Activated CD8-positive, alpha-beta memory T cell treated with anti-CD3 and anti-CD28 coated beads, Interleukin-2, amount 50 U/mL, for 1 hour (primary cell): Measurements from ENCODE around the gene DRC1.

Source experiments
- DNase-seq: peaks from one replicate; pipeline ENCODE4 v3.0.0-alpha.2; 2020; ENCODE audit errors: extremely low read depth

DRC1 gene

DNA sequence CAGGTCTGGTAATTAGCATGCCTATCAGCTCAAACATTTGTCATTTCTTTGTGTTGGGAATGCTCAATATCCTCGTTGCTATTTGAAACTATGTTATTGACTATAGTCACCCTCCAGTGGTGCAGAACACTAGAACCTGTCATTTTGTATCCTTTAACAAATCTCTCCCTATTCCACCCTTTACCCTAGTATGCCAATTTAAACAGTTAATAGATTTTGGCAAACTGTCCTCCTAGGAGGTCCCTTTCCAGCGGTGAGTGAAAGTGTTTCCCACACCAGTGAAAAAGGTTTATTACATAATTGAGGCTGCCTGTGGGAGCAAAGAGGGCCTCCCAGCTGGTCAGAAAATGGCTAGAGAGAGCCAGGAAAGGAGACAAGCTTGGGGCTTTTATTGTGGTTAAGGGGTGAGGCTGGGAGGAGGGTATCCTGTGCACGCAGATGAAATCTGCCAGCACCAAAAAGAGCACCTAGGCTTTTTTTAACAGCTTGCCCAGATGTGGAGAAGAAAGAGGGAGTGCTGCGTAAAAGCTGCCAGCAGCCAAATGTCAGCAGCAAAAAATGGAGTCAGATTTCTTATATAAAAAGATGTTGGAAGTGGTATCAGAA is 1.8 kb upstream of the DRC1 start:
- no peak for DNase-seq

- no peak for DNase-seq
Measured at GRCh38 chr2:26400723-26401122, 997 bp upstream of the DRC1 start.

- DNase-seq = no peak
Measured at GRCh38 chr2:26407526-26407925, 5.8 kb downstream of the DRC1 start.

DNA sequence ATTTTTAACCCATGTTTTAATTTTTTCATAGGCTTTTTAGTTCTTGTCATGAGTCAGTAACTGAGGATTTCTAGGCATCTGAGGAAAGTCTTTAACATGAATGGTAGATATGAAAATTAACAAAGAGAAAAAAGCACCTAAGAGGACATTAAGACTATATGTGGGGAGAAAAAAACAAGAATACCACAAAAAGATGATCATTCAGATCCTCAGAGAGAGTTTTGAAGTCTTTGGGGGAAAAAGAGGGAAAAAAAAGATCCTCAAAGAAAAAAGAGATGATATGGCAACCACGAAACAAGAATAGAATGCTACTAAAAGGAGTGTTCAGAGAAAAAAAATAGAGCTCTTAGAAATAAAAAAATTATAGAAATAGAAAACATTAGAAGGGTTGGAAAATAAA is 8.1 kb downstream of the DRC1 start:
- no peak for DNase-seq

DNA sequence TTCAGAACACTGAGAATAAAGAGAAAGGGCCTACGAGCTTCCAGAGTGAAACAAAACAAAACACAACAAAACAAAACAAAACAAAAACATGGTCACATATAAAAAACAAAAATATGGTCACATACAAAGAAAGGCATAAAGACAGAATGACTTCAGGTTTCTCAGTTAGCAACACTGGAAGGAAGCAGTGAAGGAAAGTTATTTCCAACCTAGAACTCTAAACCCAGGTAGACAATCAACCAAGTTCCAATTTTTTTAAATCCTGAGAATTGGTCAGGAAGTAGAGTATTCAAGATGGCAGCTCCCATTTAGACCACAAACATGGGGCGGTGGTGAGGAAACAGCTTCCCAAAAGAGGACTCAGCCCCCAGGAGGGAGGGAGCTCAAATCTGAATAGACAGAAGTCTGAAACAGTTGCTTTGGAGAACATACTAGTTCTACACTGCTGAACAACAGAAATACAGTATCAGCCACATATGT is 9.1 kb downstream of the DRC1 start:
- DNase-seq = no peak

DNA sequence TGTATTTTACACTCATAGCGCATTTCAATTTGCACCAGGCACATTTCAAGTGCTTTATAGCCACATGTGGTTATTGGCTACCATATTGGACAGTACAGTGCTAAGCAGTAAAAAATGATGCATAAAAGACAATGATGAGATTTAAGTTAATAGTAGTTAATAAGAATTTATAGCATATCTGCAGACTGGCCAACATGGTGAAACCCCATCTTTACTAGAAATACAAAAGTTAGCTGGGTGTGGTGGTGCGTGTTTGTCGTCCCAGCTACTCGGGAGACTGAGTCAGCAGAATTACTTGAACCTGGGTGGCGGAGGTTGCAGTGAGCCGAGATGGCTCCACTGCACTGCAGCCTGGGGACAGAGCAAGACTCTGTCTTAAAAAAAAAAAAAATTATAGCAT is 9.7 kb downstream of the DRC1 start:
- DNase-seq = no peak

- no peak for DNase-seq
Measured at GRCh38 chr2:26412091-26412673, 10.5 kb downstream of the DRC1 start.

- no peak for DNase-seq
Measured at GRCh38 chr2:26414311-26414710, 12.6 kb downstream of the DRC1 start.

DNA sequence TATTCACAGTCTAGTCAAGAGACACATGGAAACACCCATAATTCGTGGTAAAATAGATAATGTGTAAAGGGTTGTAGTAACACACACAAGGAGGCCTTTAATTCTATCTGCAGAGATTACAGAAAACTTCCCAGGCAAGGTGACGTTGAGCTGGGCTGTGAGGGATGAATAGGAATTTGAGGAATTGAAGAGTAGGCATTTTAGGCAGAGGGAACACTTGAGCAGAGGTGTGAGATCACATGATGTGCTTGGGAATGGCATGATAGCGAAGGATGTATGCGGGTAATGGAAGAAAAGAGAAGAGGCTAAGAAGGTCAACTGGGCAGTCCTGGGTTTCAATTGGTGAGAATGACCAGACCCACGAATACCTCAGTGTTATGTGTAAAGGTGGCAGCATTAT is 20.2 kb downstream of the DRC1 start:
- no peak for DNase-seq

DNA sequence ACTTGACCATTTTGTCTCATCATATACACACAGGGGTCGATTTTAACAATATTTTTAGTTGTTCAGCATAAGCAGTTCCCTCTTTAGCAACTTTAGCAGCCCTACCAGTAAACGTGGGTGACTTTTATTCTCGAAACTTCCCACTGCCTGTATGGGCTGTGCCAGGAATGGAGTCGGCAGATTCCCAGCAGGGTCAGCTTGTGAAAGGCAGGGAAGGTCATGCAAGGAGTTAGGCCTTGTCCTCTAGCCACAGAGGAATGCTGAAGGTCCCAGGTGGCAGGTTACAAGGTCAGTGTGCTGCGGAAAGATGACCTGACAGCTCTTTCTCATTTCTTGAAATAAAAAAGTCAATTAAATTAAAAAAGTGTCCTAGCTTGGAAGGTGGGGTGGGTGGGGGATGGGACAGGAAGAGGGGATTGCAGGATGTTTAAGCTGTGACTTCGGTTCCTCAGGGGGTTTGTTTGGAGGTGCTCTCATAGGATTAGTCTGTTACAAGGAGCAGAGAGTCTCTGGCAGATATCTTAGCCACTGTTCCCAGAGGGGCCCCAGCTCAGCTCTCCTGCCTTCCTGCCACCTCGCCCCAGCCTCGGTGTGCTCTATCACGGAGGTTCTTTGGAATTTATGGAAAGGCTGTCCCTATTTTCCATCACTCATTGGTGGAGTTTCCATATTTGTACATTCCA is 21.4 kb downstream of the DRC1 start:
- DNase-seq = no peak

DNA sequence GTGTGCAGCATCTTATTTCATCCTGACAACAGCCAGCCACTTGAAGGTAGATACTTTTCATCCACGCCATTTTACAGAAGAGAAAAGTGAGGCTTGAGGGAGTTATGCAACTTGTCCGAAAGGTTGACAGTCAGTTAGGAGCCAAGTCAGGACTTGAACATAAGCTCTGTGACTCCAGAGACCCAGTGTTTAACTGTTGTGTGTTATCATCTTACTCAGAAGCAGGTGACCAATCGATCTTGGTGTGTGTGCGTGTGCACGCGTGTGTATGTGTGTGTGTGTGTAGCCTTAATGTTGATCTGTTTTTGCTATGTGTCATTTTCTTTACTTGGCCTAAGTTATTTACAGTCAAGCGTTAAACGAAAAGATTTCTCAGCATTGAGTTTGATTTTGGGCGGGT is 22.0 kb downstream of the DRC1 start:
- no peak for DNase-seq

DNA sequence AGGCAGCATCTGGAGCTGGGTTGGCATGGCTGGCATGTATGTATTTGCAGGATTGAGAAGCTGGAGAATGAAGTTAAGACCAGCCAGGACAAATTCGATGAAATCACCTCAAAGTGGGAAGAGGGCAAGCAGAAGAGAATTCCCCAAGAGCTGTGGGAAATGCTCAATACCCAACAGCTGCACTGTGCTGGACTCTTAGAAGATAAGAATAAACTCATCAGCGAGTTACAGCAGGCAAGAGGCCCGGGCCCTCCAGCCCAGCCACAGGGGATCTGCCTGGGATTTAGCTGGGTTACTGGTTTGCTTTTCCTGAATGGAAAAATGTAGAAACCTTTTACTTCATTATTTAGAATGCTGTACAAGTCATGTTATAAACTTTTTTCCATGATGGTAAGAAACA is 22.5 kb downstream of the DRC1 start:
- no peak for DNase-seq

DNA sequence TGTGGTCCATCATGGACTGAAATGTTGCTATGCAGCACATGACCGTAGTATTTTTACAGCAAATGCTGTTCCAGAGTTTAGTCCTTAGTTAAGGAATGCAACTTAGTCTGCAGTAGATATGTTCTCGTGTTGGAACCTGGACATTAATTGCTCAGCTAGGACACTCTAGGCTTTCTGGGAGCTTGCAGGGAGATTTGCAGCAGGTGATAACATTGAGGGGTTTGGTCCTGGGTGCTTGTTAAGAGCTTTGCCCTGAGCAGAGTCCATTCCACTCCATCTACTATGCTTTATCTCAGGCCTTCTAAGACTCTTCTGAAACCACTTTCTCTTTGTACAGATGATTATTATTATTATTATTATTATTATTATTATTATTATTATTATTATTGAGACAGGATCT is 27.1 kb downstream of the DRC1 start:
- no peak for DNase-seq

- DNase-seq = no peak
Measured at GRCh38 chr2:26429779-26430578, 28.3 kb downstream of the DRC1 start.

- no peak for DNase-seq
Measured at GRCh38 chr2:26430826-26431225, 29.1 kb downstream of the DRC1 start.

- DNase-seq = no peak
Measured at GRCh38 chr2:26432363-26432762, 30.6 kb downstream of the DRC1 start.

- DNase-seq = no peak
Measured at GRCh38 chr2:26432859-26433258, 31.1 kb downstream of the DRC1 start.

- DNase-seq = no peak
Measured at GRCh38 chr2:26435106-26435505, 33.4 kb downstream of the DRC1 start.

- no peak for DNase-seq
Measured at GRCh38 chr2:26438526-26438925, 36.8 kb downstream of the DRC1 start.

DNA sequence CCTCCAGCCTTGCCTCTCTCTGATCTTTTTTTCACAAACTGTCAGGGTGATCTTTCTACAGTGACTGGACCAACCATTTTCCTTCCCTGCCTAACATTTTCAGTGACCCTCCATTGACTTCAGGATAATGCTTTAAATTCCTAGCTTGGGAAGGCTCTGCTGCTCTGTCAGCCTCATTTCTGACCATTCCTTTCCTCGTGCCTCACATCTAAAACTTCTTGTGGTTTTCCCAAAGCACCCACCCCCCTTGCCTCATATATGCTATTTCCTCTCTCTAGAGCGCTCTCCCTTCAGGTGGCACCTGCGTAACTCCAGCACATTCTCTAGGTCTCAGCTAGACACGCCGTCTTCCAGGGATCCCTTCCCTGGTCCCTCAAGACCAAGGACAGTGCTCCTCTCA is 37.2 kb downstream of the DRC1 start:
- DNase-seq = no peak

- no peak for DNase-seq
Measured at GRCh38 chr2:26442301-26442700, 40.6 kb downstream of the DRC1 start.

GRCh38 chr2:26442707-26443106 is 41.0 kb downstream of the DRC1 start:
- no peak for DNase-seq

DNA sequence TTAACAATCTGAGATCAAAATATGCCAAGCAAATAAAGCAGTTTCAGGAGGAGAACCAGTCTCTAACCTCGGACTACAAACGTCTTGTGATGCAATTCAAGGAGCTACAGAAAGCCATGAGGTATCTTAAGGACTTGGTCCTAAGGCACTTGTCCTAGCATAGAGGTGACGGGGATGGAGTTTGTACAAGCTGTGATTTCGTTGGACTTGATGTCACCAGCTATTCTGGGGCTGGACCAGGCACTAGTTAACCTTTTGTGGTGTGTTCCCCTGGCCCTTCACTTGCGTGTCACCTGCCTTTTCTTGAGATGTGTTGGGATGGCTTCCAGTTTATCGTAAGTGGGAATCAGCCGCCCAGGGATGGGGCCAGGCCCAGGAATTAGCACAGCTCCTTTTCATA is 42.5 kb downstream of the DRC1 start:
- DNase-seq = no peak
